HCT116 (cell line): Measurements from ENCODE around the gene KLF17. TPM values are rescaled to one million over a fixed set of nuclear protein-coding genes. Genes with fewer than 3 reads are reported as not detected.

Experiments used
- ATAC-seq: fragments of 200-7000 bp; cut with Tn5 transposase; 2 replicates; pipeline ENCODE4 v1.9.1; 2020; ENCODE audit warnings: mild to moderate bottlenecking, moderate library complexity
- BruUV-seq: library from RNA; stranded (reverse); fragments of 400-500 nt; replicated peaks from 2 replicates; lab custom pipeline; 2021; lab: Mats Ljungman, UMichigan
- CTCF ChIA-PET: fragments of 300-600 bp; sonication (Branson Sonifier 250); formaldehyde crosslinking; loops from one replicate; lab custom pipeline; 2021; ENCODE audit warnings: antibody characterized with exemption; lab: Charles Lee
- POLR2A ChIA-PET: fragments of 300-600, 350-600 bp; sonication (Branson Sonifier 250); formaldehyde crosslinking; loops from one replicate; lab custom pipeline; 2021; ENCODE audit warnings: antibody characterized with exemption; lab: Charles Lee
- RAD21 ChIA-PET, 2 experiments: fragments of 300-600 bp; sonication (Branson Sonifier 250); formaldehyde crosslinking; loops; one replicate each; lab custom pipeline; 2023; ENCODE audit warnings: low total read pairs in 2 of 2; ENCODE audit not compliant: uncharacterized antibody in 2 of 2, unreplicated experiment in 2 of 2, low non-redundant PET in 1 of 2; lab: Charles Lee
- DNase-seq: peaks from one replicate; pipeline ENCODE4 v3.0.0-alpha.2; 2010; ENCODE audit warnings: low read depth, low spot score
- H2AFZ ChIP-seq: fragments of 200-600 bp; shearing (Covaris generic), sonication (generic); 2 replicates; pipeline ENCODE4 v1.6.1; 2017; ENCODE audit warnings: low read depth, mixed run types, mixed read lengths, antibody characterized with exemption, low read length; ENCODE audit not compliant: poor library complexity, severe bottlenecking
- H3K27ac ChIP-seq: 2 replicates; pipeline ENCODE4 v1.5.1; 2012; ENCODE audit warnings: low read depth, low read length
- H3K27me3 ChIP-seq: fragments of 200-600 bp; sonication (generic); 2 replicates; pipeline ENCODE4 v1.6.1; 2016; ENCODE audit warnings: mixed run types, low read length, mixed read lengths; ENCODE audit not compliant: insufficient read depth
- H3K36me3 ChIP-seq, 2 experiments: fragments of 200-500 bp in 1 of 2; fragments of 200-600 bp in 1 of 2; sonication (Bioruptor generic) in 1 of 2; sonication (generic) in 1 of 2; 2 replicates each; pipeline versions ENCODE4 v1.5.1 to v1.6.1; 2014 to 2016; ENCODE audit warnings: low read length in 2 of 2, inconsistent platforms in 1 of 2, mixed read lengths in 1 of 2, mixed run types in 1 of 2; ENCODE audit not compliant: insufficient read depth in 2 of 2, control insufficient read depth in 1 of 2
- H3K4me1 ChIP-seq, 2 experiments: fragments of 200-600 bp in 1 of 2; sonication (generic) in 1 of 2; 2 replicates each; pipeline versions ENCODE4 v1.5.1 to v1.6.1; 2012 to 2017; ENCODE audit warnings: low read length in 2 of 2, inconsistent platforms in 1 of 2, mild to moderate bottlenecking in 1 of 2, mixed read lengths in 1 of 2, mixed run types in 1 of 2, moderate library complexity in 1 of 2; ENCODE audit not compliant: insufficient read depth in 2 of 2, control insufficient read depth in 1 of 2
- H3K4me2 ChIP-seq: fragments of 200-600 bp; sonication (generic); 2 replicates; pipeline ENCODE4 v1.6.1; 2017; ENCODE audit warnings: mixed run types, low read length, mixed read lengths
- H3K4me3 ChIP-seq, 2 experiments: fragments of 200-600 bp in 1 of 2; sonication (generic) in 1 of 2; replicated peaks in 1 of 2; 2 replicates each; pipeline ENCODE4 v1.5.1; 2011 to 2016; ENCODE audit warnings: low read length in 2 of 2, control low read depth in 1 of 2, low read depth in 1 of 2, mild to moderate bottlenecking in 1 of 2, mixed read lengths in 1 of 2, mixed run types in 1 of 2
- H3K79me2 ChIP-seq: fragments of 200-600 bp; sonication (generic); 2 replicates; pipeline ENCODE4 v1.6.1; 2017; ENCODE audit warnings: mild to moderate bottlenecking, mixed run types, low read length, moderate library complexity, mixed read lengths; ENCODE audit not compliant: insufficient read depth
- H3K9ac ChIP-seq: fragments of 200-600 bp; sonication (generic); 2 replicates; pipeline ENCODE4 v1.6.1; 2016; ENCODE audit warnings: low read length, mixed read lengths
- H3K9me2 ChIP-seq: fragments of 200-600 bp; sonication (generic), shearing (Covaris generic); 2 replicates; pipeline ENCODE4 v1.6.1; 2017; ENCODE audit warnings: mixed run types, mild to moderate bottlenecking, moderate library complexity; ENCODE audit not compliant: insufficient read depth
- H3K9me3 ChIP-seq, 2 experiments: fragments of 200-500 bp in 1 of 2; fragments of 200-600 bp in 1 of 2; sonication (Bioruptor generic) in 1 of 2; sonication (generic) in 1 of 2; 2 replicates each; pipeline ENCODE4 v1.6.1; 2014 to 2017; ENCODE audit warnings: low read length in 2 of 2, mixed read lengths in 2 of 2, inconsistent platforms in 1 of 2, low read depth in 1 of 2, mild to moderate bottlenecking in 1 of 2, mixed run types in 1 of 2, moderate library complexity in 1 of 2; ENCODE audit not compliant: control insufficient read depth in 1 of 2, insufficient read depth in 1 of 2
- H4K20me1 ChIP-seq: fragments of 200-600 bp; sonication (generic), shearing (Covaris generic); 2 replicates; pipeline ENCODE4 v1.6.1; 2017; ENCODE audit warnings: mixed run types, mild to moderate bottlenecking, moderate library complexity; ENCODE audit not compliant: insufficient read depth
- CBX3 ChIP-seq: IDR thresholded peaks from 2 replicates; pipeline ENCODE4 v1.6.1; 2012; ENCODE audit warnings: low read depth
- CEBPB ChIP-seq: IDR thresholded peaks from 2 replicates; pipeline ENCODE4 v1.6.1; 2012; ENCODE audit warnings: low read depth
- EGR1 ChIP-seq: IDR thresholded peaks from 2 replicates; pipeline ENCODE4 v1.6.1; 2012; ENCODE audit warnings: low read depth
- ELF1 ChIP-seq: IDR thresholded peaks from 2 replicates; pipeline ENCODE4 v1.6.1; 2012; ENCODE audit warnings: low read depth, borderline replicate concordance
- JUND ChIP-seq: IDR thresholded peaks from 2 replicates; pipeline ENCODE4 v1.6.1; 2012
- MAX ChIP-seq: IDR thresholded peaks from 2 replicates; pipeline ENCODE4 v1.6.1; 2012
- POLR2A ChIP-seq: IDR thresholded peaks from 2 replicates; pipeline ENCODE4 v1.7.0; 2011; ENCODE audit warnings: borderline replicate concordance; ENCODE audit not compliant: insufficient read depth, insufficient read length; ENCODE audit errors: extremely low read depth
- POLR2AphosphoS5 ChIP-seq: IDR thresholded peaks from 2 replicates; pipeline ENCODE4 v1.6.1; 2011; ENCODE audit warnings: mild to moderate bottlenecking, low read depth, low read length, moderate library complexity
- RAD21 ChIP-seq: IDR thresholded peaks from 2 replicates; pipeline ENCODE4 v1.6.1; 2012; ENCODE audit warnings: low read depth, mild to moderate bottlenecking
- SIN3A ChIP-seq: IDR thresholded peaks from 2 replicates; pipeline ENCODE4 v1.6.1; 2012; ENCODE audit warnings: low read depth
- SP1 ChIP-seq: IDR thresholded peaks from 2 replicates; pipeline ENCODE4 v1.6.1; 2012; ENCODE audit warnings: low read depth
- SRF ChIP-seq: IDR thresholded peaks from 2 replicates; pipeline ENCODE4 v1.6.1; 2012; ENCODE audit warnings: low read depth
- TCF7L2 ChIP-seq: IDR thresholded peaks from 2 replicates; pipeline ENCODE4 v1.7.0; 2011; ENCODE audit warnings: borderline replicate concordance, inconsistent platforms; ENCODE audit not compliant: insufficient read depth, insufficient read length; ENCODE audit errors: extremely low read depth
- YY1 ChIP-seq: IDR thresholded peaks from 2 replicates; pipeline ENCODE4 v1.6.1; 2011; ENCODE audit warnings: low read length, low read depth, moderate library complexity, mild to moderate bottlenecking; ENCODE audit not compliant: insufficient replicate concordance; ENCODE audit errors: extremely low read depth
- ZNF274 ChIP-seq: fragments of 200-500 bp; sonication (Bioruptor generic); IDR thresholded peaks from 2 replicates; pipeline ENCODE4 v1.6.1; 2014; ENCODE audit warnings: mild to moderate bottlenecking, low read depth, low read length, inconsistent platforms
- intact Hi-C: fragments of 100-400 bp; cut with micrococcal nuclease; formaldehyde crosslinking; loops from 2 replicates; pipeline ENCODE4 v1.10.0; 2022
- total RNA-seq: library from RNA; stranded (reverse); gene quantifications from one replicate; pipeline ENCODE4 v1.2.1, GENCODE V29; 2021; ENCODE audit not compliant: unreplicated experiment
- TF ChIP-seq, protein P1 (sequence below): IDR thresholded peaks from 2 replicates; pipeline ENCODE4 v1.6.1; 2011; ENCODE audit warnings: mild to moderate bottlenecking, low read length, moderate library complexity; ENCODE audit not compliant: insufficient replicate concordance; ENCODE audit errors: extremely low read depth
- TF ChIP-seq, protein P2 (sequence below), 3 experiments: fragments of 200-600 bp in 1 of 3; sonication (generic) in 1 of 3; IDR thresholded peaks in 2 of 3; conservative IDR thresholded peaks in 1 of 3; 2 replicates each; pipeline ENCODE4 v1.5.1; 2012 to 2017; ENCODE audit warnings: low read depth in 2 of 3, low read length in 2 of 3, antibody characterized with exemption in 1 of 3, borderline replicate concordance in 1 of 3, control low read depth in 1 of 3, mild to moderate bottlenecking in 1 of 3, mixed read lengths in 1 of 3, mixed run types in 1 of 3, moderate library complexity in 1 of 3; ENCODE audit not compliant: insufficient read depth in 1 of 3
- TF ChIP-seq, protein P3 (sequence below): IDR thresholded peaks from 2 replicates; pipeline ENCODE4 v1.6.1; 2012; ENCODE audit warnings: low read depth

Gene KLF17
- total RNA-seq, 1 experiment from 2014 or later: not detected

GRCh38 chr1:44157903-44158302 lies 39.3 kb downstream of the KLF17 start:
- H3K4me1 ChIP-seq: peaks cover 24 to 28% of the 10 kb centered on the region in 2 experiments
- no peak overlapping the region for H2AFZ ChIP-seq
- RAD21 ChIA-PET: no interaction called here
- no peak overlapping the region for H3K9ac ChIP-seq
- 0 out of 2 replicates have a peak, but pooled peaks cover 3% of the 10 kb centered on the region for H3K9me2 ChIP-seq
- POLR2A ChIA-PET: no interaction called here
- CTCF ChIA-PET: no interaction called here
- no TSS peak for BruUV-seq
- no peak for TF ChIP-seq RAD21
- TF ChIP-seq, protein P1, sequence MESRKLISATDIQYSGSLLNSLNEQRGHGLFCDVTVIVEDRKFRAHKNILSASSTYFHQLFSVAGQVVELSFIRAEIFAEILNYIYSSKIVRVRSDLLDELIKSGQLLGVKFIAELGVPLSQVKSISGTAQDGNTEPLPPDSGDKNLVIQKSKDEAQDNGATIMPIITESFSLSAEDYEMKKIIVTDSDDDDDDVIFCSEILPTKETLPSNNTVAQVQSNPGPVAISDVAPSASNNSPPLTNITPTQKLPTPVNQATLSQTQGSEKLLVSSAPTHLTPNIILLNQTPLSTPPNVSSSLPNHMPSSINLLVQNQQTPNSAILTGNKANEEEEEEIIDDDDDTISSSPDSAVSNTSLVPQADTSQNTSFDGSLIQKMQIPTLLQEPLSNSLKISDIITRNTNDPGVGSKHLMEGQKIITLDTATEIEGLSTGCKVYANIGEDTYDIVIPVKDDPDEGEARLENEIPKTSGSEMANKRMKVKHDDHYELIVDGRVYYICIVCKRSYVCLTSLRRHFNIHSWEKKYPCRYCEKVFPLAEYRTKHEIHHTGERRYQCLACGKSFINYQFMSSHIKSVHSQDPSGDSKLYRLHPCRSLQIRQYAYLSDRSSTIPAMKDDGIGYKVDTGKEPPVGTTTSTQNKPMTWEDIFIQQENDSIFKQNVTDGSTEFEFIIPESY: no peak
- TF ChIP-seq YY1: no peak
- no peak for TF ChIP-seq JUND
- no peak for TF ChIP-seq POLR2A
- TF ChIP-seq SIN3A: no peak
- TF ChIP-seq MAX: no peak
- TF ChIP-seq, protein P2, sequence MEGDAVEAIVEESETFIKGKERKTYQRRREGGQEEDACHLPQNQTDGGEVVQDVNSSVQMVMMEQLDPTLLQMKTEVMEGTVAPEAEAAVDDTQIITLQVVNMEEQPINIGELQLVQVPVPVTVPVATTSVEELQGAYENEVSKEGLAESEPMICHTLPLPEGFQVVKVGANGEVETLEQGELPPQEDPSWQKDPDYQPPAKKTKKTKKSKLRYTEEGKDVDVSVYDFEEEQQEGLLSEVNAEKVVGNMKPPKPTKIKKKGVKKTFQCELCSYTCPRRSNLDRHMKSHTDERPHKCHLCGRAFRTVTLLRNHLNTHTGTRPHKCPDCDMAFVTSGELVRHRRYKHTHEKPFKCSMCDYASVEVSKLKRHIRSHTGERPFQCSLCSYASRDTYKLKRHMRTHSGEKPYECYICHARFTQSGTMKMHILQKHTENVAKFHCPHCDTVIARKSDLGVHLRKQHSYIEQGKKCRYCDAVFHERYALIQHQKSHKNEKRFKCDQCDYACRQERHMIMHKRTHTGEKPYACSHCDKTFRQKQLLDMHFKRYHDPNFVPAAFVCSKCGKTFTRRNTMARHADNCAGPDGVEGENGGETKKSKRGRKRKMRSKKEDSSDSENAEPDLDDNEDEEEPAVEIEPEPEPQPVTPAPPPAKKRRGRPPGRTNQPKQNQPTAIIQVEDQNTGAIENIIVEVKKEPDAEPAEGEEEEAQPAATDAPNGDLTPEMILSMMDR (IDR thresholded peaks at IDR 0.05 in 2 of 3, conservative IDR thresholded peaks at IDR 0.05 in 1 of 3; ENCODE audit: borderline replicate concordance in 1 of 3, insufficient read depth in 1 of 3, low read depth in 2 of 3, low read length in 2 of 3): no peak
- no peak for TF ChIP-seq ELF1
- no peak for TF ChIP-seq SRF
- TF ChIP-seq POLR2AphosphoS5: no peak
- TF ChIP-seq CBX3: no peak
- TF ChIP-seq CEBPB: no peak
- TF ChIP-seq TCF7L2: no peak
- no peak for TF ChIP-seq SP1
- no peak for TF ChIP-seq ZNF274
- TF ChIP-seq, protein P3, sequence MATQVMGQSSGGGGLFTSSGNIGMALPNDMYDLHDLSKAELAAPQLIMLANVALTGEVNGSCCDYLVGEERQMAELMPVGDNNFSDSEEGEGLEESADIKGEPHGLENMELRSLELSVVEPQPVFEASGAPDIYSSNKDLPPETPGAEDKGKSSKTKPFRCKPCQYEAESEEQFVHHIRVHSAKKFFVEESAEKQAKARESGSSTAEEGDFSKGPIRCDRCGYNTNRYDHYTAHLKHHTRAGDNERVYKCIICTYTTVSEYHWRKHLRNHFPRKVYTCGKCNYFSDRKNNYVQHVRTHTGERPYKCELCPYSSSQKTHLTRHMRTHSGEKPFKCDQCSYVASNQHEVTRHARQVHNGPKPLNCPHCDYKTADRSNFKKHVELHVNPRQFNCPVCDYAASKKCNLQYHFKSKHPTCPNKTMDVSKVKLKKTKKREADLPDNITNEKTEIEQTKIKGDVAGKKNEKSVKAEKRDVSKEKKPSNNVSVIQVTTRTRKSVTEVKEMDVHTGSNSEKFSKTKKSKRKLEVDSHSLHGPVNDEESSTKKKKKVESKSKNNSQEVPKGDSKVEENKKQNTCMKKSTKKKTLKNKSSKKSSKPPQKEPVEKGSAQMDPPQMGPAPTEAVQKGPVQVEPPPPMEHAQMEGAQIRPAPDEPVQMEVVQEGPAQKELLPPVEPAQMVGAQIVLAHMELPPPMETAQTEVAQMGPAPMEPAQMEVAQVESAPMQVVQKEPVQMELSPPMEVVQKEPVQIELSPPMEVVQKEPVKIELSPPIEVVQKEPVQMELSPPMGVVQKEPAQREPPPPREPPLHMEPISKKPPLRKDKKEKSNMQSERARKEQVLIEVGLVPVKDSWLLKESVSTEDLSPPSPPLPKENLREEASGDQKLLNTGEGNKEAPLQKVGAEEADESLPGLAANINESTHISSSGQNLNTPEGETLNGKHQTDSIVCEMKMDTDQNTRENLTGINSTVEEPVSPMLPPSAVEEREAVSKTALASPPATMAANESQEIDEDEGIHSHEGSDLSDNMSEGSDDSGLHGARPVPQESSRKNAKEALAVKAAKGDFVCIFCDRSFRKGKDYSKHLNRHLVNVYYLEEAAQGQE: no peak
- no peak for TF ChIP-seq EGR1
- no peak overlapping the region for H3K4me3 ChIP-seq
- H3K79me2 ChIP-seq: no peaks in the 10 kb centered on the region
- H4K20me1 ChIP-seq: no peaks in the 10 kb centered on the region
- ATAC-seq: no peak
- H3K27ac ChIP-seq: no peak overlapping the region
- H3K36me3 ChIP-seq: no peaks in the 10 kb centered on the region
- intact Hi-C loops: no loop called here
- no peak for DNase-seq
- no peaks in the 10 kb centered on the region for H3K27me3 ChIP-seq
- no peaks in the 10 kb centered on the region for H3K9me3 ChIP-seq
- no peak overlapping the region for H3K4me2 ChIP-seq
